Stimulated activated CD4-positive, alpha-beta T cell treated with anti-CD3 and anti-CD28 coated beads, Interleukin-2, amount 100 ng/mL, for 24 hours (primary cell): Measurements from ENCODE around the gene CNTNAP2.

Source experiments
- DNase-seq, 2 donors: peaks; one replicate each; pipeline ENCODE4 v3.0.0-alpha.2; 2020

Gene CNTNAP2

DNA sequence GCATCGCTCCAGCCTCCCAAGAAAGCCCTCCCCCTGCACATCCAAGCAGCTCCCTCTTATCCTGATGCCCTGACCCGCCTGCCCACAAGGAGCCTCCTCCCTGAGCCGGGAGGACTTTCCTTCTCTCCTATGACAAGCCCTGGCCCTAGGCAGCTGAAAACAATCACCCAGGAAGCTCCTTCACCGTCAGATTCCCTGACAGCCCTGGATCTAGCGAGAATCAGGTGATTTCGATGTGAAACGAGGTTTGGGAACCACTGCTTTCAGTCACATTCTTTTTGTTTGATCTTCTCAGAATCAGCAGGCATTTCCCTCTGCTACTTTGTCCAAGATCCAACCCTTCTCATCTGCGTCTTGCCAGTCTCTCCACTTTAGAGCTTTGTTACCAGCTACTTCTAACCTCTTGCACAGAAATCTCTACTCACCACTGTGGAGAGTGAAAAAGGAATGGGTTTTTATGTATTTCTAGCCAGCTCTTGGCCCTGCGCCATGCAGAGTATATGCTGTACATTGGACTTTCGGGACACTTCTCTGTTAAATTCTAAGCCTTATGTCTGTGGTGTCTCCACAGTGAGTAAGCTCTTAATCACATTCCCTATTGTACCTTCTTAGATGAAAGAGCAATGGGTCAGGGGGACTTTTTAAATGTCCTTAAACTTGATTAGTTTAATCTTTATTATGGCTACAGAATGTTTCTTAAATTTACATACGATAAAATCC, 2220.8 kb downstream of the CNTNAP2 start:
- DNase-seq = no peak

DNA sequence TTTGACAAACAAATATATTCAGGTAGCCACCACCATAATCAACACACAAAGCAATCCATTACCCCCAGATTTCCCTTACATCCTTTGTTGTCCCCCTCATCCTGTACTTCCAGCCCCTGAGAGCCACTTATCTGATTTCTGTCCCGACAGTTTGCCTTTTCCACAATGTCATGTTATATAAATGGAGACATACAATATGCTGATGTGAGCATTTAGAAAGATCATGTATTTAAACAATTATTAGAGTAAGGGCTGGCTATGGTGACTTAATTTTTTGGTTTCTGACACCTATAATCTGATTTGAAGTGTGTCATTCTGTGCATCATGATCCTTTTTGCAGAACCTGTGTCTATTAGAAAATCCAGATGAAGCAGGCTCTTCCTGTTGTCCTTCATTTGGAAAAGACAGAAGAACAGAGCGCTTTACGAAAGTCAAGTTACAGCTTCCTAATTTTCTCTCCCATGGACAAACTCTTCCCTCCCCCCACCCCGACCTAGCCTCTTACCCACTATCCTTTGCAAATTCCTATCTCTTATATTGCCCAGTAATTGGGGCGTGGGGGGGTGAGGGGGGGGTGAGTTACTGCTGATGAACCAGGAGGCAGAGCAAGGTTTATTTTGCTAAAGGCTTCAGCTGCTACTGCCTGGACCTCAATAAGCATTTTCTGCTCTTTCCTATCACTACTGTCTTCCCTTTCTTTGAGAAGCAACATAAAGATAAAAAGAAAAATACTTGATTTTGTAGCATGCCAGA, 2221.6 kb downstream of the CNTNAP2 start:
- no peak for DNase-seq

DNA sequence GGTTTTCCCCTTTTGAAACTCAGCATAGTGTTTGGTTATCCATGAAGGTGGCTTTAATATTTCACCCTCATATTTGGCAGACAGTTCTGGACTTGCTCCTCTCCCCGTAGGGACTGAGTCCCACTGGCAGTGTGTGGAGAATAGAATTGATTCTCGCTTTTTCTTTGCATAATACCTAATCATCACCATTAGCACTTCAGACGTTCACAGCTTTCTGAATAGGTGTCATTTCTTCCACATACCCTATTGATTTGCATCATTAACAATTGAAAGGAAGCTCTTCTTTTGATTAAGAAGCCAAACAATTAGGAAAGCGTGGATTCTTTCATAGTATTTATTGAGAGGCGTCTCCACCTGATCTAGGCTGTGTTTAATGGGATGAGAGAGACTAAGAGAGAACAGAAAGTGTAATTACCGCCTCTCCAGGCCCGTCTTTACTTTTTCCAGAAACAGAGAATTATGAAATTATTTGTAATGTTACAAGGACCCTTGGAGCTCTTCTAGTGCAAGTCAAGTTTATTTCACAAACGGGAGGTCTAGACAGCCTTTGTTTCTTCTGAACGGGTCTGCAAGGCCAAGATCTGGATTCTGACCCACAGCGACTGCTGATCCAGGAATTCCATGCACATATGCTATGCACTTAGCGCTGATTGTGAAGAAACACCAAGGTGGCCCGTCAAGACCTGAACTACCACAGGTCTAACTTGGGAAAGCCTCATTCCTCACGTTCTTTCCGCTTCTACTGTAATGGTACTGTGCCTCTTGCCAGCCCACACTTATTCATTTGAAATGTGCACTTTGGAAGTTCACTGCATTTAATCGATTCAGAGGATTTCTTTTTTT, 2224.1 kb downstream of the CNTNAP2 start:
- DNase-seq = no peak

DNA sequence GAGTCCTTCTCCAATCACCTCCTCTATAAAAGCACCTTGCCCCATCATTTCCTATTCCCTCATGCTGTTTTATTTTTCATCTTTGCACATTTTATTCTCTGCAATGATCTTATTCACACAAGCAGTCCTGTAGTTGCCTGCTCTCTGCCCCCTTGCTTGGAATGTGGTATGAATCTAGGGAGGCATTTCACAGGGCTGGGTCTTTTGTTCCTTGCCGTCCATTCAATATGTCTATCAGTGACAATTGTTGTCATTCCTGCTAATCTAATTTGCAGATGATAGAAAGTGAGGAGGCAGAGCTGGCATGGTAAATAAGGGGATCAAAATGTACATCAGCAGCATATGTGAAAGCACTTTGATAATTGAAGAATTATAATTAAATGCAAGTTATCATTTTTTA, 2227.8 kb downstream of the CNTNAP2 start:
- no peak for DNase-seq

DNA sequence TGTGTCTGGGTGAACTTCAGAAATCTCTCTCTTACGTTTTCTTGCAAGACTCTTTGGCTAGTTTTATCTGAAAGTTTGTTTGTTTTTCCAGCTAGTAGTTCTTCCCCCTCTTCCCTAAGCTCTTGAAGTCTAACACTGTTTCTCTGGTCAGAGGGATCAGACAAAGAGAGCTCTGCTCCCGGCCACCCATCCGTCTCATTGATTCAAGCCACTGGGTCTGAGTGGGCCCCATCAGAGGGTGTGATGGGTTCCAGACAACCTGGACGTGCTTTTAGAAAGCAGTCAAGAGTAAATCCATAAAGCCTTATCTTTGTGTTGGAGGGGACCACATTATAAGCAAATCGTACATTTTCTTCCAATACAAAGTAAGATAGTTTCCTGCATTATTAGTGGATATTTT, 2231.4 kb downstream of the CNTNAP2 start:
- no peak for DNase-seq

DNA sequence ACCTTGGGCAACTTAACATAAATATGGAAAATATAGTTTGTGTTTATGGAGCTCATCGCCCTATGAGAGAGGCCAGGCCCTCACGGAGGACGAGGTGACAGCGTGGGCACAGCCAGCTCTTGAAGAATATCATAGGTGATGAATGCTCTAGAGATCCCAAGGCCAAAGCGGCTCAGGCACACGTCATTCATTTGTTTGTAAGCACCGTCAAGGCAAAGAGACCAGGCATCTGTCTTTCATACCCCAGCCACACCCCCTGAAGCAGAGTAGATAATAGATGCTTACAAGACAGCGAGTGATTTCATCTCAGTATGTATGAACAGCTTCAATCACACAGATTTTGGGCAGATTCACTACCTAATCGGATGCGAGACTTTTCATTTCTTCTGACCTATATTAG, 2231.9 kb downstream of the CNTNAP2 start:
- no peak for DNase-seq

DNA sequence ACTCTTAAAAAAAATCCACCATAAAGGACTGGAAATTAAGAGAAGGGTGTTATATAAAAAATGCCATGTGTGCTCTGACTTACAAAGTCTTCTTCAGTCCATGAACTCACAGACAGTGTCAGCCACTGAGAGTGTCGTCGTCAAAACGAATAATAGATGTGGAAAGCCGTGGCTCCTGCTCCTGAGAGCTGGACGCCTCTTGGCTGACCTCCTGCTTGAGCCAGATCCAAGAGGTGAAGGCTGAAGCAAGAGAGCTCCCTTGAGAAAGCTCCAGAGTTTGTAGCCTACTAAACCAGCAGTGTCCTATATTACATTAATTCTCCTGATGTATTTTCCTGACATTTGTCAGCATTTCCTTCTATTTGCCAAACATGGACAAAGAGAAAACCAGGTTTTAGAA, 2239.7 kb downstream of the CNTNAP2 start:
- DNase-seq = no peak

DNA sequence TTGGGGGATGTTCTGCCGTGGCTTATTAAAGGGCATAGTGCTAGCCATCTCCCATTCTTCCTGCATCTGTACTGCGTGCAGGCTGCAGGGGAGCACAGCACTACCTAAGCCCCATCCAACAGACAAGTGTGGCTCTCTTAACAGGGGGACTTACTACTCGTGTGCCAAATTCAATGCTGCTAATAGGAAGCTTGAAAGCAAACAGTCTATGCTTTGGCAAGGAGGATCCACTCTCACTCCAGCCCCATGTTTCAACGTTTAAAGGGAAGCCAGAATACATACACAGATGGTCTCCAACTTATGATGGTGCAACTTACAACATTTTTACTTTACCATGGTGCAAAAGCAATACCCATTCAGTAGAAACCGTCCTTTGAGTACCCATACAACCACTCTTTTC, 2245.9 kb downstream of the CNTNAP2 start:
- DNase-seq = no peak

DNA sequence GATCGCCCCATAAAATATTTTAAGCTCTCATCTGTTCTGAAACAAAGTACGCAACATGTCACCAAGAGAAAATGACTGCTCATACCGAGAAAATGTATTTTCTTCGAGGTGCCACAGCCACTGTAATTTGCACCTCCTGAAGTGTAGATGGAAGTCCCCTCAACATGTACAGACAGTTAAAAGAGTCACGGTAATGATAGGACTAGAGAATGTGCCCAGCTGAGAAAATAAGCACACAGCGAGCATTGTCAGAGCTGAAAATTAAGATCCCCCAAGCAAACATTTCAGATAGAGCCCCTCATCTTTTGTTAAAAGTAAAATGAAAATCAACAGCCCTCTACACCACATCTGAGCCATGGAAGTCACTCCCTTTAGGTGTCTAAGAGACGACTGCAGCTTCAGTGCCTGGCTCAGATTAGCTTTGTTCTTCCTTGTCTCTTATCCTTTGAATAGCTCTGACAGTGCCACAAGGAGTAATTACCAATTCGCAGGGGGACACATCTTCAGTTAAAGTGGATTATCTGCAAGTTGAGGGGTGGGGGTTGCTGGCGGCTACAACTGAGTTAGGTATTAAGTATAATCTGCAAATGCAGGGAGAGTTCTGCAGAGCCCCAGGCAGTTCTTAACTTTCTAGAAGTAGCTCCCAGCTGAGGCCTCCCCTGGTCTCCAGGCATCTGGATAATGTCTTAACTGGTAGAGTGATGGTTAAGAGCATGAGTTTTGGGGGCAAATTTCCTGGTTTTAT, 2251.3 kb downstream of the CNTNAP2 start:
- no peak for DNase-seq

DNA sequence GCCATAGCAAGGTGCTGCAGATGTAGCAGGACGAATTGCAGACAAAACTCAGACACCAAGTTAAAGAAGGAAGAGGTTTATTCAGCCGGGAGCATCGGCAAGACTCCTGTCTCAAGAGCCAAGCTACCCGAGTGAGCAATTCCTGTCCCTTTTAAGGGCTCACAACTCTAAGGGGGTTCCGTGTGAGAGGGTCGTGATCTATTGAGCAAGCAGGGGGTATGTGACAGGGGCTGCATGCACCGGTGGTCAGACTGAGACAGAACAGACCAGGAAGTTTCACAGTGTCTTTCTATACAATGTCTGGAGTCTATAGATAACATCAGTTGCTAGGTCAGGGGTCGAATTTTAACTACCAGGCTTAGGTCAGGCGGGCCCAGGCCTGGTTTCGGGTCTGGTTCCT, 2252.0 kb downstream of the CNTNAP2 start:
- DNase-seq = no peak

DNA sequence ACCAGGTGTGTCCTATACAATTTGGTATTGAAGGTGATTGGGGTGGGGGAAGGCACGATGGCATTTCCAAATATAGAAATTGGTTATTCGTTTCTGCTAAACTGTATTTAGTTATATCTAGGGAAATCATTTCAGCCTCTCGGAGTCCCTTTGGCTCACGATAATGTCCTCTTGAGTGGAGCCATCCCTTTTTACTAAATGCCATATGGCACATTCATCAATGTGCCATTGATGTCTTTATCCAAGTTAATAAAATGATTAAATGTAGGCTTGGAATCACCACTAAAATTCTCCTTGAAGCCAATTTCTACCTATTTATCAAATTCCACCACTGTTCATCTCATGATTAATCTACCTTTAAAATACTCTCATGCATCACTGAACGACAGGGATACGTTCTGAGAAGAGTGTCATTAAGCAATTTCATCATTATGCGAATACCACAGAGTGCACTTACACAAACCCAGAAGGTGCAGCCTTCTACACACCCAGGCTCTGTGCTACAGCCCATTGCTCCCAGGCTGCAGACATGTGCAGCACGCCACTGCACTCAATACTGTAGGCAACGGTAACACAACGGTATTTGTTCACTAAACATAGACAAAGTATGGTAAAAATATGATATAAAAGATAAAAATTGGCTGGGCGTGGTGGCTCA, 2254.8 kb downstream of the CNTNAP2 start:
- no peak for DNase-seq

DNA sequence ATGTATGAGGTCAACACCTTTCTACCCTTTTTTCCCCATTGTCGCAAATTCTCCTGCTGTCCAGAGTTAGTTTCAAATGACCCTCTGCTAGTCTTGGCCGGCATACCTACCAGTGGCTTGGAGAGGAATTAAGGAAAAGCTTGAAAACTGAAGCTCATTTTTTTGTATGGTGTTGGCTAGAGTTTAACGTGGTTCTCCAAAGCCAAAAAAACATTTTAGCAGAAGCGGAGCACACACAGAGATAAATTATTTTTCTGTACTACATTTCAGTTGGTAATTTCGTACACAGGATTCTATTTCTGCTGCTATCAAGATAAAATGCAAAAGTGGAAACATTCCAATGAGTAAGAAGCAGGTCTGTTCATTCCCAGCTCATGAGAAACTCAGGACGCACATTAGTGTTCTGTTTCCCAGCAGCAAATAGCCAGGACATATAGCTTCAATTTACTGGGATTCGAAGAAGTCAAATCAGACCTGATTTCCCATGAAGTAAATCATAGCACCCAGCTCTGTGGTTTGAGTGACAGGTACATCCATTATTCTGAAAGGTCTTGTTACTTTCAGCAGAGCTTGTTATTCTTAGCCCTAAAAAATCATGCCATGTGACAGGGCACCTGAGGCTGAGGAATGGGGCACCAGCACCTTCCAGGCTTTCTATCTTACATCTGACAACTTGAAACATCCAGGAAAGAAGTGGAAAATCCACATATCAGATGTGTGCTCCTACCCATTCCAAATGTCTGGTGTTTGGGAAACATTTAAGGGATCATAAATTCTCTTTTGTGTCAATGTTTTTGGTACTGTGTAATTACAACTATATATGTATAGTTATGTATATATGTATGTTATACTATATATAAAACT, 2258.0 kb downstream of the CNTNAP2 start:
- no peak for DNase-seq

DNA sequence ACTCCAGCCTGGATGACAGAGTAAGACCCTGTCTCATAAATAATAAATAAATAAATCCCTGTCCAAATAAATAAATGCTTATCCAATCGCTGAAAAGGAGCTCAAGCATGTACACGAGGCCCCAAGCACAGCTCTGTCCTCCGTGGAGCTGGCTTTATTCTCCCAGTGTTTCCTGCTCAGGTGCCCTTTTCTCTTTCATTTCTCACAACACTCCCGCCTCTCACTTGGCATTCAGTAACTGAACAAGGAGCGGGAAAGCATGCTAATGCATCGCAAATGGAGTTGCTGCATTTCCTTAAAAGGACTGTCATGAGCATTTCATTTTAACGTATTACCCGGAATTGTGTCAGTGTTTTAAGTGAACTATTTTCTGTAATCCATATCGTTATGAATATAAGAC, 2263.1 kb downstream of the CNTNAP2 start:
- DNase-seq = no peak

DNA sequence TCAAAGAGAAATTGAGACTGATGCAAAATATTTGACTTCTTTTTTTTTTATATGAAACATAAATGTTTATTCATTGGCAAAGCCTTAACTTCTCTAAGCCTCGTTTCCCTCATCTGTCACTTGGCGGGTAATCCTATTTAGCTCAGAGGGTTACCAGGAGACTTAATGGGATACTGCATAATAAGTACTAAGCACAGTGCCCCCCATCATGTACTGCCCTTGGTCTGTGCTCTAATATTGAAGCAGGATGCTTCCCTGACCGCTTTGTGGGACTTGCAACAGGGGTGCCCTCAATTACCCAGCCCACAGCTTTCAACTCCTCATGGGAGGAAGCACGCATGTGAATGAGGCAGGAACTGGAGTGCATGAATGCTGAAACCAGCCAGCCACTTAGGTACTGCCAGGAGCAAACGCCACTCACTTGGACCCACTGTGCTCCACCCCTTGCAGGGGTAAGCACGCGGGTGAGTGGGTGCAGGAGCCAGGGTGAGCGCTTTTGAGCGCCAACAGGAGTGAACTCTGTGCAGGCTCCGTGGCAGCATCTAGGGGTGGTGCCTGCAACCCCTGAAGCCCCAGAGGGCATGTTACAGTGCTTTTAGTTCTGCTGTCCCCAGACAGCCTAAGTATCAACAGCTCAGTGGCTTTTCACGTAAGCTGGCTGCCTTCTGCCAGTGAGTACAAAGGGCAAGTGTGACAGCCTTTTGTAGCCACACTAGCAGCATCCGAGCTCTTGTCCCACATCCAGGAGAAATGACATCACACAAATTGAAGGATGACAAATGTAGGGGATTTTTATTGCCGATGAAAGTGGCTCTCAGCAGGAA, 2264.2 kb downstream of the CNTNAP2 start:
- no peak for DNase-seq

DNA sequence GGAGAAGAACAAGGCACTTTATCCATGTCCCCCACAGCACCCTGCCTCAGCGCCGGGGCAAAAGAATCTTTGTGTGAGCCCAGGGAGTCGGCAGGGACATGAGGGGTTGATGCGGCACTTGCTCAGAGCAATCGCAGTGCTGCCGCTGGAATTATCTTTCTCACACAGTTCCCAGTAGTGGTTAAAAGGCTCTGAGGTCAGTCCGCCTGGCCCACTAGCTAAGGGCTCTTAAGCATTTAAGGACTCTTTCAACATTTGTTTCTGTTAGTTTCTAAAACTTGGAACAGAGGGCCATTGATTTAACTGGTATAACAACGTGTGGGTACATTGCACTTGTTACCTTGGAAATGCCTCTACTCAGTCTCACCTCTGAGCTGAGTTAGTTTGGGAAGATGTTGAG, 2266.0 kb downstream of the CNTNAP2 start:
- no peak for DNase-seq

DNA sequence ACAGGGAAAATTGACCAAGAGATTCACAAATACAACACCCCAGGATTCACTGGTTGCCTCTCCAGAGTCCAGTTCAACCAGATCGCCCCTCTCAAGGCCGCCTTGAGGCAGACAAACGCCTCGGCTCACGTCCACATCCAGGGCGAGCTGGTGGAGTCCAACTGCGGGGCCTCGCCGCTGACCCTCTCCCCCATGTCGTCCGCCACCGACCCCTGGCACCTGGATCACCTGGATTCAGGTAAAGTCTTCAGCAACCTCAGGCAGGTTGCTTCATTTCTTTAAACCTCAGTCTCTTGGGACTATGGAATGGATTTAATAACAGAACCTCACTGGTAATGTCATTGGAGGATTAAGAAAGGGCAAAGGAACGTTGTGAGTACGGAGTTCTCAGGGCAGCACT, 2267.1 kb downstream of the CNTNAP2 start:
- no peak for DNase-seq

DNA sequence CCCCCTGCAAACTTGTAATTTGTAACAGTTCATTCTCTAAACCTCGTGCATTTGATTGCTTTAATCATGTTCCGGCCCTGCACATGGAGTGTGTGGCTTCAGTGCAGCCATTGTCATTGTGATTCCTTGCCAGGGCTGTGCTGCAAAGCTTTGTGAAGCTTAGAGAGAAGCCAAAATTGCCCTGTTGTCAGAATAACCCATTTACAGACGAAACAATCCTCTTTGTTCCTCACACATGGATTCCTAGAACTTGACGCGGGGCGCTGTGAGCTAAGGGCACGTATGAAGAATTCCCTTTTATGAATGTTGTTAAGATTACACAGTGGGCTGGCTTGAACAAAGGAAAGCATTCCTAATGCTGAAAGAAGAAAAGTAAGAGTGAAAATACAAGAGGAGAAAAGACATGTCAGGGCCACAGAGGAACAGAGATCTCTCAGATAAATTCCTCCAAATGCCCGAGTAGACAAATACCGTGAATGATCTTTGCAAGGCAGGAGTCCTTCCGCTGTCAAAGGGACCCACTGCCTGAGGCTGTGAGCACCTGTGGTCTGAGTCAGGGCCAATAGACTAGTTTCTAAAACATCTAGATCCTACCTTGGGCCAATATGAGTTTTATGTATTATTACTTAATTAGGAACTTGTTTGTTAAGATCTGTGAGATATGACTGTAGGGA, 2268.5 kb downstream of the CNTNAP2 start:
- DNase-seq = no peak

DNA sequence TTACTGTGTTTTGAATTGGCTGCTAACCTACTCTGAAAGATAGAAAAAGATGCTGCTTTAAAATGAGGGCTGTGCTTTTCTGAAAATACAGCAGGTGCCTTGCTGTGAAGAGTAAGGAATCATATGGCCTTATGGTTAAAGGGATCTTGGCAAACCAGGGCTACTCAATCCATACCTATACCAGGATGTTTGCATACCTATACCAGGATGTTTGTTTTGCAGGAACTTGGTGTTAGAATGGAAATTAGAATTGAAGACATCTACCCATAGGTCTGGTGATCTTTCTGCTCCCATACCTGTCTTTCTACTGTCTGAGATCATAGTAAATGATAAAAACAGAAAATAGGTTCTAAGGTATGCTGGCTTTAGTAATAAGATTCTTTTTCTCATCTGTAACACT, 2273.8 kb downstream of the CNTNAP2 start:
- DNase-seq = no peak

DNA sequence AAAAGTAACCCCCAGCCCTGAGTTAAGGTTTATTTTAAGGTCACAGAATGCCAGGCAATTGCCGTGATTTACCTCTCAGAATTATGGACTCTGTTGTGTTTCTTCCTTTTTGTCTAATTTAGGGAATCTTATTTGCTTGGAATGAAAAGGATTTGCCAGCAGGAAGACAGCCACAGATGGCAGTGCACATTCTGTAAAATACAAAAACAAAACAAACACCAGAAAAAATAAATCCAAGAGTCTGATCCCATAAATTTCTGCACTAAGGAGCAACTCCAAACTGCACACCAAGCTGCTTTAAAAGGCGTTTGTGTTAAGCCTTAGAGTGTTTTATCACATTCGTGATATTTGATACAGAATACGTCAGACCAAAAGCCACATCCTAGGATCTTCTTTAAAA, 2275.0 kb downstream of the CNTNAP2 start:
- no peak for DNase-seq

DNA sequence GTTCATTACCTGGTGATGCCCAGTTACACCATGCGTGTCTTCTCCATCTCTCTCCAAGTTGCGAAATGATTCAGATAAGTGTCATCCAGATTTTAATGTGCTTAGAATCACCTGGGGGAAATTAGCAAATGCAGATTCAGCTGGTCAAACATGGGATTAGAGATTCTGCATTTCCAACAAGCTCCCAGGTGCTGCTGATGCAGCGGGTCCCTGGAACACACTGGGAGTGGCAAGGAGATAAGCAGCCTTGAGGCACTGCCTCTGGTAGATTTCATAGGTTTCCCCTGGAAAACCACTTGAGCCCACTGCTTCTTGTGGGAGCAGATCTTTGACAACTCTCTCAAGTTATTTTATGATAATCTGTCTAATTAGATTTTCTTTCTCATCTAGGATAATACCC, 2278.0 kb downstream of the CNTNAP2 start:
- DNase-seq = no peak
